ENCODE measurements around the gene CNTN1.

DNA sequence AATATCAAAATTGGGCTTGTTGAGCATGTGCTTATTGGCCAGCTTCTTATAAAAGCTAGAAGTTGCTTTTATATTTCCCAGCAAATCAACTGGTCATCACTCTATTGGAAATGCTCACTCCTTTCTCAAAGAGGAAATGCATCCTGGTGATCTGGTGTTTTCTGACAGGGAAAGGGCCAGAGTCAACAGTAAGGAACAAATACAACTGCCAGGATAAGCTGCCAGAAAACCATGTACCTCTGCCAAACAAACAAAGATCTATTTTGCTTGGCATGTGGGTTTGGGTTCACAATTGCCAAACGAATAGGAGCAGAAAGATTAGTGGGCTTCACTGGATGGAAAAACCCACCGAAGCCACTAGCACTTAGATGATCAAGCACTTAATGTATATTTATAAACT, 369.0 kb downstream of the CNTN1 start:
- TF ChIP-seq, protein P1, sequence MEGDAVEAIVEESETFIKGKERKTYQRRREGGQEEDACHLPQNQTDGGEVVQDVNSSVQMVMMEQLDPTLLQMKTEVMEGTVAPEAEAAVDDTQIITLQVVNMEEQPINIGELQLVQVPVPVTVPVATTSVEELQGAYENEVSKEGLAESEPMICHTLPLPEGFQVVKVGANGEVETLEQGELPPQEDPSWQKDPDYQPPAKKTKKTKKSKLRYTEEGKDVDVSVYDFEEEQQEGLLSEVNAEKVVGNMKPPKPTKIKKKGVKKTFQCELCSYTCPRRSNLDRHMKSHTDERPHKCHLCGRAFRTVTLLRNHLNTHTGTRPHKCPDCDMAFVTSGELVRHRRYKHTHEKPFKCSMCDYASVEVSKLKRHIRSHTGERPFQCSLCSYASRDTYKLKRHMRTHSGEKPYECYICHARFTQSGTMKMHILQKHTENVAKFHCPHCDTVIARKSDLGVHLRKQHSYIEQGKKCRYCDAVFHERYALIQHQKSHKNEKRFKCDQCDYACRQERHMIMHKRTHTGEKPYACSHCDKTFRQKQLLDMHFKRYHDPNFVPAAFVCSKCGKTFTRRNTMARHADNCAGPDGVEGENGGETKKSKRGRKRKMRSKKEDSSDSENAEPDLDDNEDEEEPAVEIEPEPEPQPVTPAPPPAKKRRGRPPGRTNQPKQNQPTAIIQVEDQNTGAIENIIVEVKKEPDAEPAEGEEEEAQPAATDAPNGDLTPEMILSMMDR (IDR thresholded peaks at IDR 0.05) = no peak
- TF ChIP-seq POLR2A (IDR thresholded peaks at IDR 0.05) = no peak

Measured in Peyer's patch (tissue), 4 donors.